Measurements from ENCODE around the gene PRSS53.
"Not testable (repeated sequence)": the region's sequence is repeated elsewhere in the genome, so short reads cannot be mapped to it uniquely, and the experiment has no call there.

PRSS53 gene

DNA sequence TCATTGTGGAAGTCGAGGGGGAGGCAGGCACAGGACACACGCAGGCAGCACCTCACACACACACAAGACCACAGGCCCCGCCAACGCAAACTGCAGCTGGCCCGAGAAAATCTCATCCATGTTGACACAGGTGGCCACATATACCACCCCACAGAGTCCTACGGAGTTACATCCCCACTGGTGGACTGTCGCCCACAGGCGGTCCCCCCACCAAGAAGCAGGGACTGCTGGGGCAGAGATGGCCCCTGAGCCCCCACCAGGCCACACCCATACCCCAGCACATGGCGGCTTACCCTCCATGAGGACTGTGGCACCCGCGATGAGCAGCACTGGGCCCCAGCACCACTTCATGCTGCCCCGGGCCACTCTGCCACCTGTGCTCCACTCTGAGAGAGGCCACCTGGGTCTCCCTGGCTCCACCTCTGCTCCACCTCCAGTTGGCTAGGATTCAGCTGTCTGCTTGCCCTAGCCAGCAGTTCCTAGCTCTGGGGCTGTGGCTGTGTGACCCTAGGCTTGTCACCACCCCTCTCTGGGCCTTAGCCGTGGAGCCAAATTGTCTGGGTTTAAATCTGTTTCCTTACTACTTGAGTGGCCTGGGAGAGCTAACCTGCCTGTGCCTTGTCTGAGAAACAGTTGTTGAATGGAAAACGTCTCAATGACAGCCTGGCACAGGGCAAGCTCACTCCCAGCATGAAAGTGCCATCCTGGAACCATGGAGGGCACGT, at the start of gene PRSS53:
Gene PRSS53, minus strand, starts transcription at position 485 of the 725 bp plus-strand sequence. Its CDS starts 134 bp downstream, at position 351.
- DNase-seq: no peak

GRCh38 chr16:31136822-31137499, 48.2 kb upstream of the PRSS53 start:
- DNase-seq: not testable (repeated sequence)

DNA sequence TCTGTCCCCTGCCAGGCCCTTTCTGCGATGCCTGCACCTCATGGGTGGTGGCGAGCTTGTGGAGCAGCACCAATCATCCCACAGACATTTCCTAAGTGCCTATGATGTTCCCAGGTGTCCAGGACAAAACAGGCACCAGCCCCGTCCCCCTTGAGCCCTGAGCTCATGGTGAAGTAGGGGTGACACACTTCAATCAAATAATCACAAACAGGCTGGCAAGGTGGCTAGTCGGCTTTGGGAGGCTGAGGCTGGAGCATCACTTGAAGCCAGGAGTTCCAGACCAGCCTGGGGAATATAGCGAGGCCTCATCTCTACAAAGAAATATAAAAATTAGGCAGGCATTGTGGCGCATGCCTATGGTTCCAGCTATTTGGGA, 47.5 kb upstream of the PRSS53 start:
- no peak for DNase-seq

DNA sequence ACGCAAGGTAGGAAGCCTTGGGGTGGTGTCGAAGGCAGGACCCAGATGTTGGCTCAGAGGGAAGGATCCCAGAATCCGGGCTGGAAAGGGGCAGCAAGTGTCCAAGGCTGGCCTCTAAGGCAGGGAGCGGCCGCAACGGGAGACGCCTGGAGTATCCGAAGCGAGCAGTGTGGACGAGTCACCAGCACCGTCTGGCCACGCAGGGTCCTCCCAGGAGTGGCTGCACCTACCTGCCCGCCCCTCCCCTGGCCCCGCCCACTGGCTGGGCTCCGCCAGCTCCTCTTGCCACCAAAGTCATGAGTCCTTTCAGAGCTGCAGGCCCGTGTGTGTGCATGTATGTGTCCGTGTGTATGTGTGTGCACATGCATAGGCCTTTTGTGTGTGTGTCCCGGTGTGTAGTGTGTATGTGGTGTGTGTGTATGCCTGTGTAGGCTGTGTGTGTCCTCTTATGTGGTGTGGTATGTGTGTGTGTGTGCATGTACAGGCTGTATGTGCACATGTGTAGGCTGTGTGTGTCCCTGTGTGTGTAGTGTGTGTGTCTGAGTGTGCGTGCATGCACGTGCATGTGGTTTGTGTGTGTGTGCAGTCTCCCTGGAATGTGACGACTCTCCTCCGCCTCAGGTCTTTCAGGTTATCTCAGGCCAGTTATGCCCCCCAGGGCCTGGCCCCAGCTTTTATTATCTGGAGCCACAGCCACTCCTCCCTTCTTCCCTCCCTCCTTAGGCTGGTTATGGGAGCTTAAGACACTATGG, 47.0 kb upstream of the PRSS53 start, which contains the start of gene PRSS8:
Gene PRSS8, minus strand, starts transcription at position 193 of the 752 bp plus-strand sequence. CDS start 229 bp downstream, outside the sequence.
- no peak for DNase-seq

DNA sequence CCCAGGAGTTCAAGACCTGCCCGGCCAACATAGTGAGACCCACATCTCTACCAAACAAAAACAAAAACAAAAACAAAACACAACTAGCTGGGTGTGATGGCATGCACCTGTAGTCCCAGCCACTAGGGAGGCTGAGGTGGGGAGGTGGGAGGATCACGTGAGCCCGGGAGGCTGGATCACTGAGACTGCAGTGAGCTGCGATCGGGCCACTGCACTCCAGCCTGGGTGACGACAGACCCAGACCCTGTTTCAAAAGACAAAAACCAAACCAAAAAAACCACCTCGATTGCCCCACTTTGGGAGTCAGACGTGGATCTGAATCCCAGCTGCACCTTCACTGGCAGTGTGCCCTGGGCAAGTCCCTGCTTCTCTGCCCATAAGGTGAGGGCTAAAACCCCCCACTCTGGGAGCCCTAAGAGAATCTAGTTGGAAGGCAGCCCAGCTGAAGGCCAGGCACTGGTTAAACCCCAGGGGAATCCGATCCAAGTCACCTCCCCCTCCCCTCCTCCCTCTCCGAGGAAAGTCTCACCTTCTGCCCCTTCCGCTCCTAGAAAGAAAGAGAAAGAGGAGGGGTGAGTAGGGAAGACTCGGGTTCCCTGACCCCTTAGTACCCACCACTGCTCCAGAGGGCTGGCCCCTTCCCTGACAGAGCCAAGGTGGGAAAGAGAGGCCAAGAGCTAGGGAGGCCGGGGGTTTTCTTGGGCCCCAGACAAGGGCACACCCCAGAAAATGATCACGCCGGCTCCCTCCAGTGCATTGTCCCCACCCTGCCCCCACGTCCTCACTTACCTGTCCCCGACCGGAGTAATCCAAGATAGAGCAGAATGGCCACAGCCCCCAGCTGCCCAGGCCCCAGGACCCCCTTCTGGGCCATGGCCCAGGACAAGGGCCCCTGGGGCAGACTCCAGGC, 46.1 kb upstream of the PRSS53 start:
- no peak for DNase-seq

DNA sequence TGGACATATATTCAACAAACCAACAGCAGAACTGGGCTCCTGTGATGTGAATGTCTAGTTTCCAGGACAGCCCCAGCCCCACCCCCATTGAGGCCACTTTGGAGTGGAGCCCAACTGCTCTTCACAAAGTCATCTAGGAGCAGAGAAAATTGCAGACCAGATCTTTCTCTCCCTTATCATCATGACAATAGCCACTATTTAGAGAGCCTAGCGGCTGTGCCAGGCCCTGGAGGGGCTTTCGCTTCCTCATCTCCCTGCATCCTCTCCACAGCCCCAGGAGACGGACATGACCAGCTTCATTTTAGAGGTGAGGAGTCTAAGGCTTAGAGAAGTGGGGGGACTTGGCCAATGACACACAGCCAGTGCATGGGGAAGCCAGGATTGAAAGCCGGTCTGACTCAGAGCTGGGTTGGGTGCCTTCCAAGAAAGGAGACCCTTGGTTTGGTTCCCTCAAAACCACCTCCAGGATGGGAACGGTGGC, 45.4 kb upstream of the PRSS53 start:
- no peak for DNase-seq

GRCh38 chr16:31133046-31133501, 44.3 kb upstream of the PRSS53 start:
- DNase-seq: no peak

DNA sequence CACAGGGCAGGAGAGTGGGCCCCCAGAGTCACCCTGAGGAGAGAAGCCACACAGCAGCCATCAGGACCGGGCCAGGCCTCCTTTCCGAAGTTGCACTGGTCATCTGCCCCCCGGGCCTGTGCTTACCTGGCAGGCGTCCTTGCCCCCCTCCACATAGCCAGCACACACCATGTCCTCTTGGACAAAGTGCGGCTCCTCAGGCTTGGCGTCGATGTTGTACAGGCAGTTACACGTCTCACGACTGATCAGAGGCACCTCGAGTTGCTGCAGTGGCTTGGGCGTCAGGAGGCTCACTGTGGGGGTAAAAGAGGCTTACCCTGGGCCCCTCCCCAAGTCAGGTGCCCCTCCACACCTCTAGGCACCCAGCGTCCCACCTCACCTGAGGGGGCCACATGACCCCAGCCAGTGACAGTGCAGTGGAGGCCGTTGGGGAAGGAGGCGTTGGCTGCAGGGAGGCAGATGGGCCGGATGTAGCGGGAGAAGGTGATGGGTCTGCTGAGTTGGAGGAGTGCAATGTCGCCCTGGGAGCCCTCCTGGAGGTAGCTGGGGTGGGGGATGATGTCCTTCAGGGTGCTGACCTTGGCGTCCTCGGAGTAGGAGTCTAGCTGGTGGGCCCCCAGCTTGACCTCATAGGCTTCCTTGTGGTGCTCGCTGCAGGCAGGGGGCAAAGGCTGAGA, 43.7 kb upstream of the PRSS53 start:
- no peak for DNase-seq

GRCh38 chr16:31131841-31132271, 43.1 kb upstream of the PRSS53 start:
- DNase-seq: no peak

- no peak for DNase-seq
These were observed 42.7 kb upstream of the PRSS53 start for GRCh38 chr16:31131416-31131815.

- no peak for DNase-seq
These were observed 42.2 kb upstream of the PRSS53 start for GRCh38 chr16:31130899-31131298.

DNA sequence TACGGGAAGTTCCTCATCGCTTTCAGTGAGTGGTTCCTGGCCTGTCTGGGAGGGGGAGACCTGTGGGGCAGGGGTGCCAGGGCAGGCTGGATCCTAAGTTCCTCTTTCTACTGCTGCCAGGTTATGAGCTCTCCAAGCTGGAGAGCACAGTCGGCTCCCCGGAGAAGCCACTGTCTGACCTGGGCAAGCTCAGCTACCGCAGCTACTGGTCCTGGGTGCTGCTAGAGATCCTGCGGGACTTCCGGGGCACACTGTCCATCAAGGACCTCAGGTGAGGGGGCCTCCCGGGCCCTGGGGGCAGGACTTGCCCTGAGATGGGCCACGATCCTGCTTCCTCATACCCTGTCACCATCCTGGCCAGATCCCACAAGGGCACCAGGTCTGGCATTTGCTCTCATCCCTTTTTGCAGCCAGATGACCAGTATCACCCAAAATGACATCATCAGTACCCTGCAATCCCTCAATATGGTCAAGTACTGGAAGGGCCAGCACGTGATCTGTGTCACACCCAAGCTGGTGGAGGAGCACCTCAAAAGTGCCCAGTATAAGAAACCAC, 41.7 kb upstream of the PRSS53 start:
- no peak for DNase-seq

DNA sequence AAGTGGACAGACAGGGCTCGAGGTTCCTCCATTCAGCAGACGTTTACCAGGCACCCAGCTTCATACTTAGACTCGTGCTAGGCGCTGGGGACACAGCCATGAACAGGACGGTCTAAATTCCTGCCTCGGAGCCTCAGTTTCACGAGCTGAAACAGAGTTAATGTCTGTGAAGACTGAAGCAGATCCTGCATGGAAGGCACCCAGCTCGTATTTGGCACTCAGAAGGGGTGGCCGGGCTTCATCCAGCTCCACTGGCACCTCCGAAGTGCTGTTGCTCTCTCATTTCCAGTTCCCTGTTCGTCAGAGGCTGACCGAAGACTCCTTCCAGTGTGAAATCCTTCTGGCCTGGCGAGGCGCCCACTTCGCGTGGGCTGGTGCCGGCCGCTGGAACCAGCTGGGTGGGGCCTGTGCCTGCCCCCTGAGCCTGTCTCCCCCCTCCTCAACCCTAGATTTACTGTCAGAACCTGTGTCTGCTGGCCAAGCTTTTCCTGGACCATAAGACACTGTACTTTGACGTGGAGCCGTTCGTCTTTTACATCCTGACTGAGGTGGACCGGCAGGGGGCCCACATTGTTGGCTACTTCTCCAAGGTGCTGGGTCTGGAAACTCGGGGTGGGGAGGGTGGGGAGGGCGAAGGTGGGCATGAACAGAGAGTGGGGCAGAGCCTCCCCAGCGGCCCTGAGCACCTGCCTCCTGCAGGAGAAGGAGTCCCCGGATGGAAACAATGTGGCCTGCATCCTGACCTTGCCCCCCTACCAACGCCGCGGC, 41.0 kb upstream of the PRSS53 start:
- no peak for DNase-seq

- no peak for DNase-seq
These were observed 40.2 kb upstream of the PRSS53 start for GRCh38 chr16:31128711-31129567.

GRCh38 chr16:31127182-31127581, 38.4 kb upstream of the PRSS53 start:
- DNase-seq: no peak

DNA sequence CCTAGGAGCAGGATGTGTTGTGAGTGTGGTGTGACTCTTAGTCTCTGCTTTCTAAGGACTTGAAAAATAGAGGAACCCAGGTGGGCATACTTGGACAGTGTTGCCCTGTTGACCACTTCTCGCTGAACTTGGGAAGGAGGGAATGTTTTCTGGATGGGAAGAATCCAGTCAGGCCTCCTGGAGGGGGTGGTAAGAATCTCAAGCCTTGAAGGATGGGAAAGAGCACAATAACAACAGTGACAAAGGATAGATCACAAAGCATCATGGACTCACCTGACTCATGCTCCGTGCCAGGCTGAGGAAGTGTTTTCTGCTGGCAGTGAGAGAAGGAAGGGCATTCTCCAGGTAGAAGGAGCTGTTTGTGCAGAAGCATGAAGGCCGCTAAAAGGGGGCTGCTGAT, 37.1 kb upstream of the PRSS53 start:
- no peak for DNase-seq

DNA sequence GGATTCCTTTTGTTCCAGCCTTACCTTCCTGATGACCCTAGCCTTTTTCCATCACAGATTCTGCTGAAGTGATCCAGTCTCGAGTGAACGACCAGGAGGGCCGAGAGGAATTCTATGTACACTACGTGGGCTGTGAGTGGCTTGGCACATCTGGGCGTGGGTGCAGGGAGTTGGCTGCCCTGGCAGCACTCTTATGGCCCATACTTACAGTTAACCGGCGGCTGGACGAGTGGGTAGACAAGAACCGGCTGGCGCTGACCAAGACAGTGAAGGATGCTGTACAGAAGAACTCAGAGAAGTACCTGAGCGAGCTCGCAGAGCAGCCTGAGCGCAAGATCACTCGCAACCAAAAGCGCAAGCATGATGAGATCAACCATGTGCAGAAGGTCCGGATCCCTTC, 31.4 kb upstream of the PRSS53 start:
- no peak for DNase-seq

GRCh38 chr16:31118223-31119155, 29.7 kb upstream of the PRSS53 start:
- DNase-seq: no peak
